NCI-H1048 (cell line): ENCODE measurements around the gene PTRH2.

Source experiments
- DNase-seq: peaks from one replicate; lab custom pipeline; 2025; lab: John Stamatoyannopoulos, UW

The PTRH2 gene

DNA sequence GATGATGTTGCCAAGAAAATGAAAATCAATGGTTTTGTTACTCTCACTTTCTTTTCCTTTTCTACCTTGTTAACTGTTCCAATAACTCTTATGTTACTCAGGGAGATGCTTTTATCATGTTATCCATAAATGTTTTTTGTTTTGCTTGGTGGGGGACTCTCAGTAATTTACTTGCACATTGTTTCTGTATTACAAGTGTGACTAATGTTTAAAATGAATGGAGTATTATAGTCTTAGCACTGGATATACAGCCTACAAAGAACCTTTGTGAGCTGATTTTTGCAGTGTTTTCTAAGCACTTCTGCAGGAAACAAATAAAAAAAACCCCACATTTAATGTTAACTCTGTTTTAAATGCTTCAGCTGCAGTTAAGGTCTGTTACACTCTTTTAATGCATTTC, 12.3 kb upstream of the PTRH2 start:
- no peak for DNase-seq

DNA sequence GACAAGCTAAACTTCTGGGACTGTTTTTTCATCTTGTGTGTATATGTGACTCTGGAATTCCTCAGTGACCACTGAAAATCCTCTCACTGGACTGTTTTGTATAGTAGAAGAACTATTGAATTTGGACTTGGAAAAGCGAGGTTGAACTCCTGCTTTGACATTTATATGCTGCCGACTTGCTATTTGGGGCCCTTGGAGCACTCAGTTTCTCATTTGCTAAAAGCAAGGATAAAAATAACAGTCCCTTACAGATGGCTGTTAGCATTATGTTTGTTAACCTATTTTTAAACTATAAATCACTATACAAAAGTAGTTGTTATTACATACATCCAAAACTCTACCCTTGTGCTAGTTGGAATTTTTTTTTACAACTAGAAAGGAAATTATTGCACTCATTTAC, 9.2 kb upstream of the PTRH2 start:
- DNase-seq: no peak

DNA sequence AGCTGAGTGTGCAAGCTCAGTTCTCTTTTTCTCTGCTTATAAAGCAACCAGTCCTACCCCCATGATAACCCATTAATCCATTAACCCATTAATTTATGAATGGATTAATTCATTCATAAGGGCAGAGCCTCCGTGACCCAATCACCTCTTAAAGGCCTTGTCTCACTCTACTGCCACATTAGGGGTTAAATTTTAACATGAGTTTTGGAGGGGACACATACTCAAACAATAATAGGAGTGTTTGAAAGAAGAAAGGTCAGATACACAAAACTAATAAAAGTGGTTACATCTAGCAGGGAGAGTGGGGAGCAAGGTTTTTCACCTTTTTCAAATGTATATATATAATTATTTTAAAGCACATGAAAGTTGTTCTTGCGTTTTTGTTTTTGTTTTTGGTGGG, 7.0 kb upstream of the PTRH2 start:
- DNase-seq: no peak

DNA sequence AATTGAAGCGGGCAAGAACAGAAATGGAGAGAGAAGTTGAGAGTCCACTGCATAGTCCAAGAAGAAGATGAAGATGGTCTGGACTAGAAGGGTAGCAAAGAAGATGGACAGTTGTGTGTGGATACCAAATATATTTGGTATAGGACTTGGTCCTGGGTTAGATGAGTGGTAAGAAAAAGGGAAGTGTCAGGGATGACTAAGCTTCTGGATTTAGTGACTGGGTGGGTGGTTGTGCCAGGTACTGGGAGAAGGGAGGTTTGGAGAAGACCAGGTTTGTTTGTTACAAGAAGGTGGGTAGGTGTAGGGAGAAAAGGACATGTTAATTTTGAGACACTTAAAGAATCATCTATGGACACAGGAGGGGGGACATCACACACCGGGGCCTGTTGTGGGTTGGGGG, 5.6 kb upstream of the PTRH2 start:
- no peak for DNase-seq

DNA sequence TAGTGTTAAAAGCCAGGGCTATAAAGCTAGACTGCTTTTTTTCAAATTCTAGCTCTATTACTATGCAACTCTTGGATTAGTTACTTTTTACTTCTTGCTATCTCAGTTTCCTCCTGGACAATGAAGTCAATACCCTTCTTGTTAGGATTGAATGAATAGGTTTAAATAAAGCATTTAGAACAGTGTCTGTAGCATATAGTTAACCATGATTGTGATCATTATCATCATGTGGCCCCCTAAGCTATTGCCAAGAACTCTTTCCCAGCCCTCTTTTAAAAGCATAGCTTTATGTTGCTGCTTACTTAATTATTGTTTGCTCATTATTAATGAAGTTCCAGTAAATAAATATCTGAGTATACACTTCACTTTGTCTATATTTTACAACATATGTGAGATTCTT, 4.7 kb upstream of the PTRH2 start:
- no peak for DNase-seq

DNA sequence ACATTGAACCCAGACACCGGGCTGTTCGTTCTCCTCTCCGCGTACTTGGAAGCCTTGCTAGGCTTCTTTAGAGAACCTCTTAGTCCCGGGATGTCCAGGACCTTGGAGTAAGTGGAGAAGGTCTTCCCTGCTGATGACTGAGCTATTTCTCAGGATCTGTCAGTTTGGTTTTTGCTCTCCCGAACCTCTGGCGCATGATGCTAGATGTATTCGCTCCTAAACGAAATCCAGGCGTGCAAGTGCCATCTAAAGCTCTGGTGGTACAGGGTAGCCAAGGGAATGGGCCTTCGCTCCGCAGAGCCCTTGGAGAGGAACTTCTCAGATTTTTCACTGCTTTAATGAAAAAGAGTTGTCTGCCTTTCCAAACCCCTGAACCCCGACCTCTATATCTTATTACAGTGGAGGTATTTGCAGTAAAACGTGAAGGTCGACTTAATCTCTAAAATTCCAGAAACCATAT, 771 bp upstream of the PTRH2 start:
- no peak for DNase-seq

DNA sequence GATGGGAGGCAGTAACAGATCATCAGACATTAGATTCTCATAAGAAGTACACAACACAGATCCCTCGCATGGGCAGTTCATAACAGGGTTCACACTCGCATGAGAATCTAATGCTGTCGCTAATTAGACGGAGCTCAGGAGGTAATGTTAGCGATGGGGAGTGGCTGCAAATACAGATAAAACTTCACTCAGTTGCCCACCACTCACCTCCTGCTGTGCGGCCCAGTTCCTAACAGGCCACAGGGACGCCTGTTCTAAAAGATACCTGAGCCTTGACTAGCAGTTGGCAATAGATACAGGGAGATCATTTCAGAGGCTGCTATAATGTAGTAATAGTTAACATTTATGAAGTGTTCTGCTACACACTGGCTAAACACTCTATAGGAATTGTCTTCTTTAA, 4.9 kb downstream of the PTRH2 start:
- no peak for DNase-seq

DNA sequence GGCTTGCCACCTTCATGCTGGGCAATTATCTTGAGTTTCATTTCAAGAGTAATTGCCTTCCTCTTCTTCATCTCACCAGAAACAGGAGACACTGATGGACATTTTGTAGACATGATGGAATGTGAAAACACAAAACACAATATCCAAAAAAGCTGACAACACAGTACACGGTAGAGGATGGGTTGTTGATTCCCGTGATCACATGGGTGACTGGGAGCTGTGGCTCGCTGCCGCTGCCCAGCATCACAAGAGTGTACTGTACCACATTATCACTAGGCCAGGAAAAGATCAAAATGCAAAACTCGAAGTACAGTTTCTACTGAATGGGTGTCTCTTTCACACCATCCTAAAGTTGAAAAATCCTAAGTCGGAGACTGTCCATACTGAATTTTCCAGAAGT, 7.4 kb downstream of the PTRH2 start:
- no peak for DNase-seq

DNA sequence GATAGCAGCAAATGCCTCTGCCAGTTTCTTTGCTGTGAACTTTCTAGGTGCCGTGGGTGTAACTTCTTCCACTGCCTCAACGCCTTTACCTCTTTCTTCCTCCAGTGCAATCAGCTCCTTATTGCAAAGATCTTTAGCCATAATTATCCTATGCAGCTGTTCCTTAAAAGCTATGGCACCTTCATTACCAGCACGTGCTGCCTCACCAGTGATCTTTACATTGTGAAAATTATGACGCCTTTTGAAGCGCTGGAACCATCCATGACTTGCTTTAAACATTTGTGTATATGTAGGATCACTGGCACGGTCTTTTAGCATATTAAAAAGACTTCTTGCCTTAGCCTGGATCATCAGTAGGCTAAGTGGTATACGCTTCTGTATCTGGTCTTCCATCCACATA, 8.0 kb downstream of the PTRH2 start:
- no peak for DNase-seq

DNA sequence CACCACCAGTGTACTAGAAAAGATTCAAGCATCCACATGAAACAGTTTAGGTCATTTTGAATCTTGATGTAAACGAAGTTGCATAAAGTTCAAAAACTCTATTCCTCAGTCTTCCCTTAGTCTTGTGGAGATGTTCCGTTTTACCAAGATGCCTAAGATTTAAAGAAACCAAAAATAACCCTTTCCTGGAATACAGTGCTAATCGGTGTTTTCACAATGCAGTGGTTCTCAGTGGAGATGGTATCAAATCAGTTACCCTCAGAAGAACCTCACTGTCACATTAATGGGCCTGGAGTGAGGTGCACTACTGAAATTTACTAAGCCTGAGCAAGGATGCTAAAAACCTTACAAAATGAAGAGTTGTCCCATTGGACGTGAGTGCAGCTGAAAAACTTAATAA, 9.1 kb downstream of the PTRH2 start:
- no peak for DNase-seq

DNA sequence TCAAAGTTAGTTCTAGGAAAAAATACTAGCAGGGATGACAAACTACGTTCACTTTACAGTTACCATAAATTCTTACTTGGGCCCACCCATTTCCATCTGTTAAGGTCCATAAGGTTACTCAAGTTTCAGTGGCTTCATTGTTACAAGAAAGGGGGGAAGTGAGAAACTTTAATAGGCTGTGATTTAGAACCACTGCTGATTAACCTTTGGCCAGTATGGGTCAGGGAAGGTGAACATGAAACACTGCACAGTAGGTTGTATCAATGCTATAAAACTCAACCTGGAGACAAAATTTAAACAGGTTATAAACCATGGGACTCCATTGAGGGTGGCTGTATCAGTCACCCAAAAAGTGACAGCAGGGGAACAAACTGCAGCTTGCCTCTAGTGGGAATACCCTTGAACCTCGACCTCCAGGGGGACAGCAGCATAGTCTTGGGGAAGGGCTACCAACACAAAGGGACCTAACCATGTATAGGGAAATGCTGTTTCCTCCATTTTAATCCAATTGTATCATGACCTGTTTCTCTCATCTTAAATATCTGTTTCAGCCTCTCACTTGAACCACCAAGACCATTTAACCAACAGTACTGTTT, 10.4 kb downstream of the PTRH2 start:
- no peak for DNase-seq

DNA sequence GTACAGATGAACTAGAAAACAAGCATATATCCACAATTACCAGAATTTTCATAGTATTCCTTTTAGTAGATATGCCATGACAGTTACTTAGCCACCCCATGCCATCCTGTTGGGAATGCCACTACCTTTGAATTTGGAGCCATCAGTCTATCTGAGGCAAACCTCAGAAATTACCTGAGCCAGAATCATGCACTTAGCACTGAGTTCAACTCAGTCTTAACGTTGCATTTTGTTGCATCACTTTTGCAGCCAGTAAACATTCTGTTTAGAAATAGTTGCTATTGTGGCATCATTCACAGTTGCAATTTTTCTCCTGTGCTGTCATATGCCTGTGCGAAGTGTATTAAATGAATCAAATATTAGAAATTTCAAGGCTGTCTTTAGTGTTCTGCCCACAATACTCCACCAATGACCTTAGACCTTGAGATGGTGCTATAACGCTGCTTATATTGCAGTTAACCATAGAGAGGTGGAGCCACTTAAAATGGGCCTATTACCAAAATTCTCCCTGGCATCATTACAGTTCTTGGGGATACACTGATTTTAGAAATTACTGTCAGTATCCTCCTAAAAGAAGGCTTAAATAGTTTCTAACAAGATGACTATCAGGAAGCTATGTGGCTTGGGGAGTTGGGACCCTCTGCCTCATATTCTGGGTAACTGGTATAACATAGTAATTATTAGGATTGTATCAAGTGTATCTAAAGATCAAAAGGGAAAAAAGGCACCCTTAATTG, 11.1 kb downstream of the PTRH2 start:
- no peak for DNase-seq

DNA sequence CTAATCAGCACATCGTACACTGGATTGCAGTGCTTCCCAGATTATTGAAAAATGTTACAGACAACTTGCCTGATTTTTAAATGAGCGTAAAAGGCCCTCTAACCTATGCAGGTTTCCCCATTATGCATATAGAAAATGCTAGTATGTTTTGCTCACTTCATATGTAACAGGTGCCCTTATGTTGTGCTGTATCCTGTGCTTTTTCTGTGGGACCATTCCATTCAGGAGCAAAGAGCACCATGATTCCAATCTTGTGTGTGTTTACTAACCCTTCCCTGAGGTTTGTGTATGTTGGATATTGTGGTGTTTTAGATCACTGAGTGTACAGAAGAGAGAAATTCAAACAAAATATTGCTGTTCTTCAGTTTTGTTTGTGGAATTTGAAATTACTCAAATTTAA, 12.9 kb downstream of the PTRH2 start:
- no peak for DNase-seq

DNA sequence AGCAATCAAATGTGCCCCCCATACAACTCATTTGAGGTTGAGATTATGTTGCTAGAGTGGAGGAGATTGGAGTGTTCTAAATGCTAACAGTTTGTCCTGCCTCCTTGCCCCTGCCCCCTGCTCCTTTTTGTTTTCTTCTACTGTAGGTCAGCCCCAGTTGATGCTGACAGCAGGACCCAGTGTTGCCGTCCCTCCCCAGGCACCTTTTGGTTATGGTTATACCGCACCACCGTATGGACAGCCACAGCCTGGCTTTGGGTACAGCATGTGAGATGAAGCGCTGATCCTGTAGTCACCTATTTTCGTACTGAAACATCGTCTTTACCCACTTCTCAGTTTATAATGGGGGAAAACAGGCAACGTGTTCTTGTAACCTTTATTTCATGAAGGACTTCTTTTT, 13.6 kb downstream of the PTRH2 start:
- DNase-seq: no peak

DNA sequence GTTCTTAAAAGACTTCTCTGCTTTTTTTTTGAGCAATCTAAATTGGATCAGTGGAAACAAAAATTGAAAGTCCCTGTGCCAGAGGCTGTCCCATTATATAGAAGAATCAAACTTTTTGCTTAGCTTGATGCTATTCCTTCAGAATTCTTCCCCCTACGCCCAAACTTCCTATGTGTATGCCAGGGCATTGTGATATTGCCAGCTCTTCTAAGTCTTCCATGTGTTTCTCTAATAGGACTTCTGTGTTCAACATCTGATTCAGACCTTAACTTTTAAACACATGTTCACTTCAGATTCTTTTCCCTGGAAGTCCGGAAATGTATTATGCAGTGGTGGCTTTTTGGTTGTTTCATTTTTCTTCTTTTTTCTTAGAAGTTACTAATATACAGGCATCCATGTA, 18.7 kb downstream of the PTRH2 start:
- DNase-seq: no peak

DNA sequence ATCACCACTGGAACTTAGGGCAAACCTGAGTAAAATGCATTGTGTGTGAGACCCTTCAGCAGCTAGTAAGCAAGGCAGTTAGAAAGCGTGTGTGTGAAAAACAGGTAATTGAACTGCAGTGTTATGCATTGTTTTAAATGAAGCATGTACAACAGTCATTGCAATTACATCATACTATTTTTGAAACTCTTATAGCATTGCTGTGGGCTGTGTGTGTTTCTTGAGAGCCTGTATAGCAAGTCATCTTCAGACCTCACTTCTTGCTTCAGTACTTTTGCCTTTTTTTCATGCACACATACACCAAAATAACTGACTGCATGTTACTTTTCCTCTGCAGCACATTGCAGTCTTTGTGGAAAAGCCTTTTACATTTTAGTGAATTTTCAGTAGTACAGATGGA, 19.2 kb downstream of the PTRH2 start:
- no peak for DNase-seq

DNA sequence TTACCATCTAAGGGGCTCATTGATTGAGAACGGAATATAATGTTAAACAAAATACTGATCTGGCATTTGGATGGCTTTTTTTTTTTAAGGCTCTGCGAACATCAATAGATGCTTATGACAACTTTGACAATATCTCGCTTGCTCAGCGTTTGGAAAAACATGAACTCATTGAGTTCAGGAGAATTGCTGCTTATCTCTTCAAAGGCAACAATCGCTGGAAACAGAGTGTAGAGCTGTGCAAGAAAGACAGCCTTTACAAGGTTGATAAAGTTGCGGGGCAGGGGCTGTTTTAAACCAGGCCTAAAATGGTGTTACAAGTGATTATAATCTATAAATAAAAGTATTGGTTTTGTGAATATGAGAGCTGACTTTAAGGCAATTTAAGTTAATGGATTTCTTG, 22.3 kb downstream of the PTRH2 start:
- DNase-seq: no peak

DNA sequence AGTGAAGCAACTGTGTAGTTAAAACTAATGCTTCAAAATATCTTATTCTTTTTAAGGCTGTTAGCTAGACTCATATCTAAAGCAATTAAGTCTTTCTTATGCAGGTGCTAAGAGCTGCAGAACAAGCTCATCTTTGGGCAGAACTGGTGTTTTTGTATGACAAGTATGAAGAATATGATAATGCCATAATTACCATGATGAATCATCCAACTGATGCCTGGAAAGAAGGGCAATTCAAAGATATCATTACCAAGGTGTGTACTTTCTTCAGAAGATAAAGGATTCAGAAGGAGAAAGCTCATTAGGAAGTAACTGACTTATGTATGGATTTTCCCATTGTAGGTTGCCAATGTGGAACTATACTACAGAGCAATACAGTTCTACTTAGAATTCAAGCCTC, 23.9 kb downstream of the PTRH2 start:
- no peak for DNase-seq

DNA sequence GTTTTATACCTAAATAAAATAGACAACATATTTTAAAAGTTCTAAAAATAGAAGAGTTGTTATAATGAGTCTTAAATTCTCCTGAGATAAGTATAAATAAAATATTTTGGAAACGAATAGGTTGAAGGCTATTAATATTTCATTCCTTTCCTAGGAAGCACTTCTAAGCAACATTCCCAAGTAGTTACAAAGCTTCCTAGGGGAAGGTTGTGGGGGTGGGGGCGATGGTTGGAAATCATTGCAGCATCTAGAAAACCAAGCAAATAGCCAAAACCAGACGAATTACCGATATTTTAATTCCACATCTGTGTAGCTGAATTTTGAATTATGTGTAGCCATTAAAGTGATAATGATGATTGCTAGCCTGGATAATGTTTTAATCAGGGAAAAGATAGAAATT, 26.9 kb downstream of the PTRH2 start:
- no peak for DNase-seq

DNA sequence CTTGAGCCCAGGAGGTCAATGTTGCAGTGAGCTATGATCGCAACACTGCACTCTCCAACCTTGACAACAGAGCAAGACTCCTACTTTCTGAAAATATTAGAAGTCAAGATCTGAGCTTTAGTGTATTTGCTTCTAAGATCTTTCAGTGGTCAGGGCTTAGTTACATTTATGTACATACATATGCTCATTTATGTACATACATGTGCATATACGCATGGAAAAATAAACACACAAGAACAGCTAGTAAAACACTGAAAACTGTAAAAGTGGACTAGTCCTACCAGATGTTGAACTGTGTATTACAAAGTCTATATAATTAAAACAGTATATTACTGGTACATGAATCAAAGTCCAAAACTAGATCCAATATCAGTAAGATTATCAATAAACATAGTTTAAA, 28.3 kb downstream of the PTRH2 start:
- no peak for DNase-seq

DNA sequence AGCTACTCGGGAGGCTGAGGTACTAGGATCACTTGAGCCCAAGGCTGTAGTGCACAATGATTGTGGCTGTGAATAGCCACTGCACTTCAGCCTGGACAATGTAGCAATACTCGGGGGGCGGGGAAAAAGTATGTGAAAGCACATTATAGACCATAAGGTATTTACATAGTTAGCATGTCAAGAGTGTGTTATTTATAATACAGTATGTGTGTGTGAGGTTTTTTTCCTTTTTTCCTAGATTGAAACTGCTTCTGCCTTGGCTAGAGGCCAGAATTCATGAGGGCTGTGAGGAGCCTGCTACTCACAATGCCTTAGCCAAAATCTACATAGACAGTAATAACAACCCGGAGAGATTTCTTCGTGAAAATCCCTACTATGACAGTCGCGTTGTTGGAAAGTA, 30.5 kb downstream of the PTRH2 start:
- DNase-seq: no peak

DNA sequence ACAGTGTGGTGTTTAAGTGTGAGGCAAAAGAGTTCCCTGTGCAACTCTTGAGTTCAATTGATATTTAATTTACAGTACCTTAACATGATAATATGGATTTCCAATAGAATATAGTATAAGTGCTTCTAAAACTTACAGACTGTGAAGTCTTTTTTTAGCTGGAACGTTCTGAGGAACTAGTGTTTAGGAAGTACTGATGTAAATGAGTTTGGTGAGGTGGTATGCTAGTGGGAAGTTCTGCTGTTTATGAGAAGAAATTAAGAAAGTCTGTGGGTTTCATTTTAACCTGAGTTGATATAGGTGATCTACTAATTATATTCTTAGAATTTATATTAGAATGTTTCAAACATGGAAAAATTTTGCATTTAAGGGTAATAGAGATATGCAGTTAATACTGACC, 32.0 kb downstream of the PTRH2 start:
- DNase-seq: no peak

DNA sequence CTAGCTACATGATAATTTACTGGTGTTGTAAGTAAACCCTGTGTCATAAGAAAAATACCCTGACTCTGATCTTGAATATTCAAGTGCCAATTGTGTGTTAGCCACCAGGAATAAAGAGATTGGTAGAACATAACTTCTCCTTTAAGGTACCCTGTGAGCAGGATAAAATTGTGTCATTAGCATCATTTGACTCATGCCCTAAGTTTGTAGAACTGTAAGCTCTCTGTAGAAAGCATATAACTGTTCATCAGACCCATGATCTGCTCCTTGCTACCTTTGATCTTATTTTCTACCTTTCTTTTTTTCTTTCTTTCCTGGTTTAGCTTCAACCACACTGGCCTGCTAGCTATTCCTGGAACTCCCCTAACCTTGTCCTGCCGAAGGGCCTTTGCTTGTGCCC, 35.8 kb downstream of the PTRH2 start:
- DNase-seq: no peak

DNA sequence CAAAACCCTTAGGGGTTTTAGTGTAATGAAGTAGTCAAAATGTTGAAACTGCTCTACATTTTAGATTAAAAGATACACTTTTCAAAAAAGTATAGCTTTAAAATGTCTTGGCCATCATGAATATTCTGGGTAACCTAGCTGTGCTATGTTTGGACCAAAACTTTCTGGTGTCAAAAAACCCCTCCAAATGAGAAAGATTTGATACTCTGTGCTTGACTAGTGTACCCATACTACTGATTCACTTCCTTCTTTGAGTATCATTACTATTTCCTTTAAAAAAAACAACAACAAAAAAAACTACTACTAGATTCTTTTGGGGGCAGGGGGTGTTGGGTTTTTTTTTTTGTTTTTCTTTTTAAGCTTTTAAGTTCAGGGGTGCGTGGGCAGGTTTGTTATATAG, 37.3 kb downstream of the PTRH2 start:
- no peak for DNase-seq
